Stomach (tissue), 4 donors: ENCODE results near the gene STK4.

ENCODE experiments used
- POLR2A ChIP-seq, 4 donors: fragments of 450-650 bp; IDR thresholded peaks; one replicate each; pipeline ENCODE4 v1.6.1; 2016; ENCODE audit warnings: antibody characterized with exemption in 4 of 4, control low read depth in 2 of 4, mild to moderate bottlenecking in 1 of 4, moderate library complexity in 1 of 4
- POLR2AphosphoS5 ChIP-seq, 3 donors: sonication (generic); formaldehyde crosslinking; IDR thresholded peaks; one replicate each; pipeline ENCODE4 v1.6.1; 2016; ENCODE audit warnings: antibody characterized with exemption in 3 of 3
- TF ChIP-seq, protein P1 (sequence below), 7 experiments: fragments of 450-650 bp in 4 of 7; fragments of 200-600 bp in 3 of 7; sonication (generic) in 3 of 7; IDR thresholded peaks; one replicate each; pipeline ENCODE4 v1.5.1; 2016 to 2019; ENCODE audit warnings: antibody characterized with exemption in 7 of 7, control low read depth in 2 of 7, mild to moderate bottlenecking in 1 of 7

DNA sequence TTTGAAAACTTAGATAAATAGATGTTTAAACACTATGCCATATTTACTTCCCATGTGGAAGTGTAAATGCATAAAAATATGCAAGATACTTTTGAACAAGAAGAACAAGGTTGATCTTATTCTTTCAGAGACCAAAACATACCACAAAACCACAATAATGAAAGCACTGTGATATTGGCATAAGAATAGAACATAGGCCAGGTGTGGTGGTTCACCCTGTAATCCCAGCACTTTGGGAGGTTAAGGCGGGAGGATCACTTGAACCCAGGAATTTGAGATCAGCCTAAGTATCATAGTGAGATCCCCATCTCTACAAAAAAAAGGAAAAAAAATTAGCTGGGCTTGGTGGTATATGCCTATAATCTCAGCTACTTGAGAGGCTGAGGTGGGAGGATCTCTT, 68.1 kb downstream of the STK4 start:
- TF ChIP-seq, protein P1, sequence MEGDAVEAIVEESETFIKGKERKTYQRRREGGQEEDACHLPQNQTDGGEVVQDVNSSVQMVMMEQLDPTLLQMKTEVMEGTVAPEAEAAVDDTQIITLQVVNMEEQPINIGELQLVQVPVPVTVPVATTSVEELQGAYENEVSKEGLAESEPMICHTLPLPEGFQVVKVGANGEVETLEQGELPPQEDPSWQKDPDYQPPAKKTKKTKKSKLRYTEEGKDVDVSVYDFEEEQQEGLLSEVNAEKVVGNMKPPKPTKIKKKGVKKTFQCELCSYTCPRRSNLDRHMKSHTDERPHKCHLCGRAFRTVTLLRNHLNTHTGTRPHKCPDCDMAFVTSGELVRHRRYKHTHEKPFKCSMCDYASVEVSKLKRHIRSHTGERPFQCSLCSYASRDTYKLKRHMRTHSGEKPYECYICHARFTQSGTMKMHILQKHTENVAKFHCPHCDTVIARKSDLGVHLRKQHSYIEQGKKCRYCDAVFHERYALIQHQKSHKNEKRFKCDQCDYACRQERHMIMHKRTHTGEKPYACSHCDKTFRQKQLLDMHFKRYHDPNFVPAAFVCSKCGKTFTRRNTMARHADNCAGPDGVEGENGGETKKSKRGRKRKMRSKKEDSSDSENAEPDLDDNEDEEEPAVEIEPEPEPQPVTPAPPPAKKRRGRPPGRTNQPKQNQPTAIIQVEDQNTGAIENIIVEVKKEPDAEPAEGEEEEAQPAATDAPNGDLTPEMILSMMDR (IDR thresholded peaks at IDR 0.05), result no peak
- no peak for TF ChIP-seq POLR2AphosphoS5 (IDR thresholded peaks at IDR 0.05)
- no peak for TF ChIP-seq POLR2A (IDR thresholded peaks at IDR 0.05)
